Testis (tissue), 2 donors: Measurements from ENCODE around the gene PAX8.

ENCODE experiments used
- CTCF ChIP-seq, 3 experiments: fragments of 450-650 bp in 2 of 3; fragments of 200-600 bp in 1 of 3; sonication (generic) in 1 of 3; IDR thresholded peaks; one replicate each; pipeline ENCODE4 v1.5.1; 2016 to 2019; ENCODE audit warnings: antibody characterized with exemption in 3 of 3, mild to moderate bottlenecking in 2 of 3, moderate library complexity in 1 of 3
- POLR2A ChIP-seq: fragments of 450-650 bp; IDR thresholded peaks from one replicate; pipeline ENCODE4 v1.6.1; 2017; ENCODE audit warnings: antibody characterized with exemption, mild to moderate bottlenecking, moderate library complexity

GRCh38 chr2:113178891-113179290 lies 99.8 kb downstream of the PAX8 start:
- no peak for TF ChIP-seq CTCF (IDR thresholded peaks at IDR 0.05)
- TF ChIP-seq POLR2A: no peak
